ENCODE measurements around the gene NEDD4L.
"Not testable (repeated sequence)": the region's sequence is repeated elsewhere in the genome, so short reads cannot be mapped to it uniquely, and the experiment has no call there.

The NEDD4L gene

GRCh38 chr18:58380113-58380512, 336.1 kb downstream of the NEDD4L start:
- not testable (repeated sequence) for DNase-seq (ENCODE audit: low spot score)

GRCh38 chr18:58381676-58382411, 337.8 kb downstream of the NEDD4L start:
- no peak for DNase-seq (ENCODE audit: low spot score)

DNA sequence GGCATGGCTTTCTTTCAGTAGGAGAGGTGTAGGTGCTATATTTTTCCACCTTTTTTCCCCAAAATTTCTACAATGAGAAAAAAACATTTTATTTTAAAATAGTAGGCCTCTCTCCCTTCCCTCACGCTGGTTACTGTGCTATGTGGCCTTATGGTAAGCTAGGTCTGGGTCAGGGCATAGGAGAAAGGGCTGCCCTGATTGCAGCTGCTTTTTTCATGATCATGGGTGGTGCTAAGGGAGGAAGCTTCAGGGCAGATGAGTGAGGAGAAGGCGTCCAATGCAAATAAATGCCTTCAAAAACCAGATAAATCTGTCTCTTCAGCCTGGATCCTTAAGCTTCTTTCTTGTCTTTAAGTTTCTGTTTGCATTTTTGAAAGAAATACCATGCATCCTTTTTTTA, 338.4 kb downstream of the NEDD4L start:
- no peak for DNase-seq (ENCODE audit: low spot score)

DNA sequence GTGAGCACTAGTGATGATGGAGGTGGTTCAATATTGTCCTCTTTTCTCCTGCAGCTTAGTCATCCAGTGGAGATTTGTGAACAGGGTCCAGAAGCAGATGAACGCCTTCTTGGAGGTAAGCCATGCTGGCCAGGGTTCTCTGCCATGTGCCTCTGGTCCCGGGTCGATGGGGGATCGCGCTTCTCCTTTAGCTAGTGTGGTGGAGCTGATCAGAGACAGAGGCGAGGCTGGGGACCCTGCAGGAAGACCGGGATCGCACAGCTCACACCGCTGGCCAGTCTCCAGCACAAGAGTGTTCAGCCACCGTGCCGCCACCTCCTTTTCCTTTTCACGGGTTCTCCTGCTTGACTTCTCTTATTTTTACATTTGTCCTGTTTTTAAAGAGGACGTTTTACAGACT, 341.4 kb downstream of the NEDD4L start:
- no peak for DNase-seq (ENCODE audit: low spot score)

- no peak for DNase-seq (ENCODE audit: low spot score)
Observed at GRCh38 chr18:58386780-58387179, 342.8 kb downstream of the NEDD4L start.

GRCh38 chr18:58387716-58388115, 343.7 kb downstream of the NEDD4L start:
- no peak for DNase-seq (ENCODE audit: low spot score)

DNA sequence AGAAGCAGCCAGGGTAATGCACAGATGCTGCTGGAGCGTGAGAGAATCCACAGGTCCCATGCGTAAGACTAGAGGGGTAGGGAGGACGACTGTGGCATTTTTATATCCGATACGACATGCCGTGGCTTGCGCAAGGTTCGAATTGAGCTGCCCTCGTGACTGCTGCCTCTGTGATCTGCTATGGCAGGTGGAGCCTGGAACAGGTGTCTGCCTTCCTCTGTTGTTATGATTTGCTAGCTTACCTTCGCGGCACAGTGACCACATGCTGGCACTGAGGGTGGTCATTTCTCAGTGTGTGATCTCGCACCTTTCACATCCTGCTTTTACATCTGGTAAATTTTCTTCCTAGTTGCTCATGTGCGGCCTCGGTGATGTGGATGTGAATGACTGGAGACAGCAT, 344.7 kb downstream of the NEDD4L start:
- DNase-seq (ENCODE audit: low spot score): no peak

- DNase-seq (ENCODE audit: low spot score): no peak
Observed at GRCh38 chr18:58389745-58390144, 345.7 kb downstream of the NEDD4L start.

DNA sequence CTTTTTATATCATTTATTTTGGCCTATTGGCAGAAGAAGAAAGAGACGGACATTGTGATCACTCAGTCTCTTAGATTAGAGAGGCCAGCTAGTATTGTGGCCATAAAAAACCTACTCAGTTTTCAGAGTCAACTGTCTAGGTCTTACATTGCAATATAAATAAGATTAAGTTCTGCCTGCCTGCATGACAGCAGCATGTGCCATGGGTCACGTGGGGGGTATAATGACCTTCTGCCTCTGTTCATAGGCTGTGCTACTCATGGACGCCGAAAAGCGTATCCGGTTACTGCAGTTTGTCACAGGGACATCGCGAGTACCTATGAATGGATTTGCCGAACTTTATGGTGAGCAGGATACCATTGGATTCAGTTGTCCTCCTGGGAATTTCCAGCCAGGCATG, 346.4 kb downstream of the NEDD4L start:
- no peak for DNase-seq (ENCODE audit: low spot score)

DNA sequence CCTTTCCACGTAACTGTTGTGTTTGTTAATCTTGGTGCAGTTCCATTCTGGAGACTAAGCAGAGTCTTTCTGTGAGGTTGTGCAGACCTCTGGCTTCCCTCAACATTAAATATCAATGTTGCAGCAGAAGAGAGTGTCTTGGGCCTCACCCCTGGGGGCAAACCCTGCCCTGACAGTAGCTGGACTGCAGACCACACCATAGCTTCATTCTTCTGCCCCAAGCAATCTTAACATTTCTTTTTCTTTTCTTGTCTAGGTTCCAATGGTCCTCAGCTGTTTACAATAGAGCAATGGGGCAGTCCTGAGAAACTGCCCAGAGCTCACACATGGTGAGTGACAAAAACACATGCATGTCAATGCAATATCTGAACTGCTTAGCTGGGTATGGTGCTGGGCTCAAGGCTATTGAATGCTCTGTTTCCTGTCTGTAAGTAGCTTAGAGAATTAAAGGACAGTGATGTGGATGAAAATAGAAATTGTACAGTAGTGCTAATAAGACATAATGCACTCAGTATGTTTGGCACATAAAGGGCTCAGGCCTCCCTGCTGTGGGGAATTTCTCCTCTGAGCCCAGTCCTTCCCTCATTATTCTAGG, 347.3 kb downstream of the NEDD4L start:
- no peak for DNase-seq (ENCODE audit: low spot score)

DNA sequence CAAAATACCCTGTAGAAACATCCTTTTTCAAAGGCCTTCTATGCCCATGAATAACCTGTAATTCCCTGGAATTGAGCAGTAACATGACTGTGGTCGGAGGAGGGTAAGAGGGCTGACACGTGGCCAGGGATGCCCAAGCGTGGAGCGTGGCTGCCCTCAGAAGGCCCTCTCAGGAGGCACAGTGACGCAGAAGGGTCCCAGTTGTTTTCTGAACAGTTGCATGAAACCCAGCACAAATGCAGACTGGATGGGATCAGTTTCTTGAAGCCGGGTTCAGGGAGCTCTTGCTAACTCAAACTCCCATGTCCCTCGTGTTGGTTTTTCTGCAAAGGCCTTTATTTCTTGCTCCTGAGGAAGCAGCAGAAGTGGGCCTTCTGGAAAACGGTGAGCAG, 347.9 kb downstream of the NEDD4L start:
- no peak for DNase-seq (ENCODE audit: low spot score)

DNA sequence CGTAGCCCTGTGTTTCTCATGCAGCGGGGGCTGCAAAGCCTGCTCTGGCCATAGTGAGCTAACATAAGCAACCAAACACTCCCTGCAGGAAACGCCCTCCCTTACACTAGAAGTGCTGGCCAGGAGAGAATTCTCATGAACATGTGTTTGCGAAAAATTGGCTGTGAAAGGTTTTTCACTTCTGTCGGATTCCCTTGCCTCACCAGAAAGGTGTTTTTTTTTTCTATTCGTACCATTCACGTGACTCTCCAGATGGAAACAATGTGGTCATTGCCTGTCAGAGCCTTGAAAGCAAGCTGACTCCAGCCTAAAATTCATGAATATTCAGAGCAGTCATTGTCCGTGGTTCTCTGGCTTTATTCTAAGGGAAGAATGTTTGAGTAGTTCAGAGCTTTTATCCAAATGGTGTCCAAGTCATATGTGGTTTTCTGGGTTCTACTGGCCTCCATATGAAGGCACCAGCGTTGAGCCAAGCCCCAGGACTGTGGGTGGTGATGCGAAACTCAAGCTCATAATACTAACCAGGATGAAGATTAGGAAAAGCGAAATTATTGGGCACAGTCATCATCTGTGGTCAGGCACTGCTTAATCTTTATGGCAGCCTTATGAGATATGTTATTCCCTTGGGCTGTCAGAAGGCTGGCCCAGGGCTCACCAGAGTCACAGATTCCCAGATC, 348.4 kb downstream of the NEDD4L start:
- DNase-seq (ENCODE audit: low spot score): no peak

DNA sequence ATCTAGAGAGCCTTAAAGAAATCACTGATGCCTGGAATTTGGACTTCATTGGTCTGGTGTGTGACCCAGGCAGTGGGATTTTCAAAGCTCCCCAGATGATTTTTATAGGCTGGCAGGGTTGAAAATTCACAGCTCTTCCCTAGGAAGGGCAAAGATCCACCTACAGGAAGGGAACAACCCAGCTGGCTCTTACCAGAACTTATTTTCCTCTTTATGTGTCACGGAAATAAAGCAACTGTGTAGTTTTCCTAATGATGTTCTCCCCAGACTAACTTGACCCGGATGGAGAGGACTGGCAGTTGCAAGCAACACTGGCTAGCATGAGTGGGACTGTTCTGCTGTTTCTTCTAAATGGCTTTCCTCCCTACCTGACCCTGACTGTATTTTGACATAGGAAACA, 349.3 kb downstream of the NEDD4L start:
- no peak for DNase-seq (ENCODE audit: low spot score)

DNA sequence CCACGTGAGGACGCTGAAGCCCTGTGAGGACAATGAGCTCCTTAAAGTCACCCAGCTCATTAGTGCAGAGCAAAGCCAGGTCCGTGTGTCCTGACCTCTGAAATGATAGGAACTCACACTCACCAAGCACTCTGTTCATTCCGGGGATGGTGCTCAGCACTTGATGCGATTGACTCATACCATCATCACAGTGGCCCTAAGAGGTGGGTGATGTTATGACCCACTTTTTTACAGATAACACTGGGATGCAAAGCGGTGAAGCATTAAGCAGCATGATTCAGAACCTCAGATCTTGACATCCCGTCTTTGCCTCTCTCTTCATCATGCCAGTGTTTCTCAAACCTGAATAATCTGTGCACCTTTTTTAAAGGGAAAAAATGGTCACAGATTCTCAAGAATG, 350.0 kb downstream of the NEDD4L start:
- no peak for DNase-seq (ENCODE audit: low spot score)

- DNase-seq (ENCODE audit: low spot score): no peak
Observed at GRCh38 chr18:58394602-58395425, 350.8 kb downstream of the NEDD4L start.

GRCh38 chr18:58396144-58396543, 352.1 kb downstream of the NEDD4L start:
- no peak for DNase-seq (ENCODE audit: low spot score)

DNA sequence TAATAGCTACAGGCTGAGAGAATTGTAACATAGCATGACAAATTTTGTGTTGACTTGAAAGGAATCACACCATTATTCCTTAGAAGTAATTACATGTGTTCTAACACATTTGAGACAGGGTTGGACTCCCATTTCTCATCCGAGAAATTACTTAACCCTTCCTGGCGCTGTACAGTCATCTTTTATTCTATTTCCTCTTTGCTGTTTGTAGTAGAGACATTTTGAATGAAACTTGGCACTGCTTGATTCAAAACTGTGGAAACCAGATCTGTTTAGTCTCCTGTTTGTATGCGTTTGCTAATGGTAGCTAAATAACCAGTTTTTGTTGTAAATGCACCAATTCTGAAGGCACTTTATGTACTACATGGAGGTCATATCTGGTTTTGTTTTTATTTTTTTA, 352.9 kb downstream of the NEDD4L start:
- no peak for DNase-seq (ENCODE audit: low spot score)

GRCh38 chr18:58397385-58398132, 353.5 kb downstream of the NEDD4L start:
- DNase-seq (ENCODE audit: low spot score): no peak

GRCh38 chr18:58398648-58399398, 354.8 kb downstream of the NEDD4L start:
- no peak for DNase-seq (ENCODE audit: low spot score)

- peak; percentile 60 for DNase-seq (ENCODE audit: low spot score)
Observed at GRCh38 chr18:58400331-58400870, 356.4 kb downstream of the NEDD4L start.

GRCh38 chr18:58401191-58401590, 357.2 kb downstream of the NEDD4L start:
- DNase-seq (ENCODE audit: low spot score): peak; percentile 16

Data from activated CD4-positive, alpha-beta T cell treated with anti-CD3 and anti-CD28 coated beads, Interleukin-2, Interleukin-4, amounts not matched to agents 100 ng/mL and 50 ng/mL, durations not matched to agents 16 hours and 8 hours (primary cell).